ENCODE results near the gene HOGA1.

DNA sequence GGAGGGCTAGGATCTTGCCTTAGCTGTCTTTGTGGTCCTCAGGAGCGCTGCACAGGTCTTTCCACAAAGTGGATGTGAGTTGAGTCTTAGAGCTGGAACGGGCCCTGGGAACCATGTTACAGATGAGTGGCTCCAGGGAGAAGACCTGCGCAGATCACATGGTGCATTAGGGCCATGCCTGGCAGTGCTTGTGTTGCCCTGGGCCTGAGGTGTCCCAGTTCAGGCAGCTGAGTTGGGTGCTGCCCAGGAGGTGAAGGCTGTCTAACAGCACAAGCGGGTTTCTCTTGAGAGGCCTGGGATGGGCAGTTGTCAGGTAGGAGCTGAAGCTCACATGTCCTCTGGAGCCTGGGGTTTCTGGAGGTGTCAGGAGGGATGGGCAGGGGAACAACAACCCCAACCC lies 45.4 kb upstream of the HOGA1 start:
- no peak for TF ChIP-seq EZH2 (IDR thresholded peaks at IDR 0.05; ENCODE audit: low read depth)
- TF ChIP-seq, protein P1, sequence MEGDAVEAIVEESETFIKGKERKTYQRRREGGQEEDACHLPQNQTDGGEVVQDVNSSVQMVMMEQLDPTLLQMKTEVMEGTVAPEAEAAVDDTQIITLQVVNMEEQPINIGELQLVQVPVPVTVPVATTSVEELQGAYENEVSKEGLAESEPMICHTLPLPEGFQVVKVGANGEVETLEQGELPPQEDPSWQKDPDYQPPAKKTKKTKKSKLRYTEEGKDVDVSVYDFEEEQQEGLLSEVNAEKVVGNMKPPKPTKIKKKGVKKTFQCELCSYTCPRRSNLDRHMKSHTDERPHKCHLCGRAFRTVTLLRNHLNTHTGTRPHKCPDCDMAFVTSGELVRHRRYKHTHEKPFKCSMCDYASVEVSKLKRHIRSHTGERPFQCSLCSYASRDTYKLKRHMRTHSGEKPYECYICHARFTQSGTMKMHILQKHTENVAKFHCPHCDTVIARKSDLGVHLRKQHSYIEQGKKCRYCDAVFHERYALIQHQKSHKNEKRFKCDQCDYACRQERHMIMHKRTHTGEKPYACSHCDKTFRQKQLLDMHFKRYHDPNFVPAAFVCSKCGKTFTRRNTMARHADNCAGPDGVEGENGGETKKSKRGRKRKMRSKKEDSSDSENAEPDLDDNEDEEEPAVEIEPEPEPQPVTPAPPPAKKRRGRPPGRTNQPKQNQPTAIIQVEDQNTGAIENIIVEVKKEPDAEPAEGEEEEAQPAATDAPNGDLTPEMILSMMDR (conservative IDR thresholded peaks at IDR 0.05) = no peak

Data from PC-9 (cell line).